Right lobe of liver (tissue), 6 donors: ENCODE measurements around the gene SMIM13. TPM values are rescaled to one million over a fixed set of nuclear protein-coding genes. Genes with fewer than 3 reads are reported as not detected.

Source experiments
- ATAC-seq, 4 donors: fragments of 200-7000 bp; cut with Tn5 transposase; one replicate each; pipeline ENCODE4 v1.9.1; 2020; ENCODE audit warnings: mild to moderate bottlenecking in 4 of 4, moderate library complexity in 4 of 4
- DNase-seq, 3 donors: peaks; one replicate each; pipeline ENCODE4 v3.0.0-alpha.2; 2020
- H3K27ac ChIP-seq, 3 donors: fragments of 200-600 bp; one replicate each; pipeline ENCODE4 v1.8.0; 2022
- H3K27me3 ChIP-seq, 2 donors: fragments of 200-600 bp; one replicate each; pipeline ENCODE4 v1.8.0; 2022
- H3K36me3 ChIP-seq, 4 donors: fragments of 200-600 bp; sonication (generic) in 1 of 4; one replicate each; pipeline versions ENCODE4 v1.5.1 to v1.8.0; 2017 to 2022; ENCODE audit warnings: control low read depth in 1 of 4
- H3K4me1 ChIP-seq, 4 donors: fragments of 200-600 bp; sonication (generic) in 1 of 4; one replicate each; pipeline versions ENCODE4 v1.5.1 to v1.8.0; 2017 to 2022; ENCODE audit warnings: control low read depth in 1 of 4
- H3K4me3 ChIP-seq, 3 donors: fragments of 200-600 bp; one replicate each; pipeline ENCODE4 v1.8.0; 2022
- H3K9me3 ChIP-seq, 4 donors: fragments of 200-600 bp; sonication (generic) in 1 of 4; one replicate each; pipeline versions ENCODE4 v1.5.1 to v1.8.0; 2017 to 2022; ENCODE audit warnings: control low read depth in 1 of 4
- CTCF ChIP-seq, 4 donors: fragments of 200-600 bp in 3 of 4; fragments of 450-650 bp in 1 of 4; IDR thresholded peaks; one replicate each; pipeline versions ENCODE4 v1.5.1 to v1.8.0; 2016 to 2022; ENCODE audit warnings: antibody characterized with exemption in 4 of 4, mild to moderate bottlenecking in 2 of 4
- POLR2A ChIP-seq: fragments of 450-650 bp; IDR thresholded peaks from one replicate; pipeline ENCODE4 v1.6.1; 2017; ENCODE audit warnings: antibody characterized with exemption, mild to moderate bottlenecking
- WGBS: methylation state at CpG from one replicate; pipeline ENCODE4 v1.1.6; 2018; ENCODE audit warnings: low coverage, low lambda C conversion rate; ENCODE audit not compliant: insufficient coverage; ENCODE audit errors: missing lambda C conversion rate; 5-methylcytosine and 5-hydroxymethylcytosine counted together
- intact Hi-C, 2 donors: fragments of 100-400 bp; cut with DNase I; formaldehyde crosslinking; loops; one replicate each; pipeline versions ENCODE4 v1.11.2 to v1.14.1; 2022
- total RNA-seq, 6 experiments: library from RNA; depleted of rRNA in 2 of 6; stranded (reverse); fragments of >200 nt in 2 of 6; fragmentation: NEBNext Ultra II Directional in 3 of 6; extraction: Animal tissue kit (Norgen Biotek cat#: 25700) in 3 of 6; gene quantifications; one replicate each; pipeline versions ENCODE4 v1.1.0 to v1.2.4, GENCODE V29; 2016 to 2023
- donor health status: DM: no; HTN: yes; CAD: no.
- donor health status: DM: no; HTN: no; CAD: no.
- donor health status: DM: no; HTN: no; CAD: no.
- donor health status: DM: no; HTN: yes; CAD: no.
- donor health status: DM: no; HTN: yes; CAD: no.

SMIM13 gene
- total RNA-seq, 6 experiments from 2014 or later, result 6.4 to 9.5 (median 7.6) TPM

- H3K27ac ChIP-seq, result no peak overlapping the region
- H3K9me3 ChIP-seq, result no peaks in the 10 kb centered on the region
- WGBS, result 94% methylated on average over 2 of the region's 4 CpGs
- no peak for TF ChIP-seq CTCF (IDR thresholded peaks at IDR 0.05)
- TF ChIP-seq POLR2A, result no peak
- no peak overlapping the region for H3K4me3 ChIP-seq
- ATAC-seq, result no peak
- H3K36me3 ChIP-seq, result no peaks in the 10 kb centered on the region
- H3K4me1 ChIP-seq, result peaks cover 0 to 16% (median 7%) of the 10 kb centered on the region in 4 donors
- H3K27me3 ChIP-seq, result no peaks in the 10 kb centered on the region
- DNase-seq, result no peak
- intact Hi-C loops, result loop anchor here in 1 of 2 donors (5.0 kb wide), 1 partner anchor 120 kb away; no protein-coding TSS in a partner anchor
Observed at GRCh38 chr6:11072101-11072500, 21.5 kb upstream of the SMIM13 start.

GRCh38 chr6:11076540-11076939 lies 17.1 kb upstream of the SMIM13 start:
- Histone ChIP-seq H3K9me3 (no peaks in the 10 kb centered on the region), H3K27me3 (no peaks in the 10 kb centered on the region), H3K4me3 (no peak overlapping the region), H3K27ac (no peak overlapping the region), H3K36me3 (no peaks in the 10 kb centered on the region), H3K4me1 (no peaks in the 10 kb centered on the region)
- ATAC-seq (no peak), DNase-seq (no peak)
- 73% methylated on average over 2 of the region's 2 CpGs for whole genome bisulfite sequencing
- intact Hi-C loops, result no loop called here
- TF ChIP-seq CTCF (IDR thresholded peaks at IDR 0.05) (no peak), POLR2A (no peak)

GRCh38 chr6:11078266-11078665 lies 15.4 kb upstream of the SMIM13 start:
- peak in 2 of 4 donors; percentile 60 to 76 for ATAC-seq
- no peak for TF ChIP-seq POLR2A
- TF ChIP-seq CTCF (IDR thresholded peaks at IDR 0.05), result no peak
- intact Hi-C loops, result no loop called here

GRCh38 chr6:11080296-11080695 lies 13.3 kb upstream of the SMIM13 start:
- Histone ChIP-seq H3K4me1 (no peaks in the 10 kb centered on the region), H3K27ac (no peak overlapping the region), H3K27me3 (no peaks in the 10 kb centered on the region), H3K4me3 (no peak overlapping the region), H3K9me3 (no peaks in the 10 kb centered on the region), H3K36me3 (no peaks in the 10 kb centered on the region)
- 25% methylated on average over 2 of the region's 3 CpGs for WGBS
- no peak for TF ChIP-seq CTCF (IDR thresholded peaks at IDR 0.05)
- no peak for TF ChIP-seq POLR2A
- DNase-seq, result no peak
- ATAC-seq, result no peak
- intact Hi-C loops, result no loop called here

More at GRCh38 chr6:11078266-11078665, 15.4 kb upstream of the SMIM13 start:
- Histone ChIP-seq H3K4me3 (no peak overlapping the region), H3K27me3 (no peaks in the 10 kb centered on the region), H3K27ac (no peak overlapping the region), H3K9me3 (no peaks in the 10 kb centered on the region), H3K4me1 (no peaks in the 10 kb centered on the region), H3K36me3 (no peaks in the 10 kb centered on the region)
- 35% methylated on average over 3 of the region's 4 CpGs for WGBS
- no peak for DNase-seq

- DNase-seq, result no peak
- H3K4me3 ChIP-seq, result no peak overlapping the region
- intact Hi-C loops, result no loop called here
- no peaks in the 10 kb centered on the region for H3K36me3 ChIP-seq
- ATAC-seq, result no peak
- no peaks in the 10 kb centered on the region for H3K9me3 ChIP-seq
- 68% methylated on average over 4 of the region's 4 CpGs for WGBS
- H3K27me3 ChIP-seq, result no peaks in the 10 kb centered on the region
- H3K4me1 ChIP-seq, result no peaks in the 10 kb centered on the region
- TF ChIP-seq CTCF (IDR thresholded peaks at IDR 0.05) (no peak), POLR2A (no peak)
- H3K27ac ChIP-seq, result no peak overlapping the region
Observed at GRCh38 chr6:11083491-11083890, 10.1 kb upstream of the SMIM13 start.
